A549 (cell line): ENCODE results near the gene GPR78. TPM values are rescaled to one million over a fixed set of nuclear protein-coding genes. Genes with fewer than 3 reads are reported as not detected.

Experiments
- ATAC-seq, 2 experiments: fragments of 200-7000 bp in 1 of 2; fragments of >200 bp in 1 of 2; cut with Nextera tagmentation in 1 of 2; cut with Tn5 transposase in 1 of 2; 3 replicates each; pipeline versions ENCODE4 v1.8.0 to v1.9.1; 2018 to 2020; ENCODE audit warnings: mild to moderate bottlenecking in 1 of 2, moderate library complexity in 1 of 2
- CTCF ChIA-PET: fragments of 300-600 bp; sonication (Branson Sonifier 250); formaldehyde crosslinking; extraction: SDS; loops from one replicate; lab custom pipeline; 2021; ENCODE audit warnings: antibody characterized with exemption, inconsistent platforms; lab: Yijun Ruan, JAX
- POLR2A ChIA-PET: fragments of 350-600 bp; formaldehyde crosslinking; extraction: SDS; loops from one replicate; lab custom pipeline; 2021; ENCODE audit warnings: antibody characterized with exemption, inconsistent platforms; lab: Yijun Ruan, JAX
- DNase-seq, 2 experiments: peaks; one replicate each; pipeline versions ENCODE4 v3.0.0 to v3.0.0-alpha.2; 2011 to 2016; ENCODE audit warnings: low read depth in 1 of 2, low spot score in 1 of 2
- FAIRE-seq: peaks from 2 replicates; lab custom pipeline; 2011; peaks lifted over from hg19 to GRCh38; lab: Jason Lieb, UNC
- H3K27ac ChIP-seq, 2 experiments: fragments of >200 bp; sonication (Bioruptor Twin); formaldehyde crosslinking; 3 replicates each; pipeline ENCODE4 v1.5.1; 2016 to 2017
- H3K4me1 ChIP-seq: fragments of >200 bp; sonication (Bioruptor Twin); formaldehyde crosslinking; 3 replicates; pipeline ENCODE4 v1.6.1; 2016
- H3K4me2 ChIP-seq: fragments of >200 bp; sonication (Bioruptor Twin); formaldehyde crosslinking; 3 replicates; pipeline ENCODE4 v1.6.1; 2016
- H3K4me3 ChIP-seq: fragments of >200 bp; sonication (Bioruptor Twin); formaldehyde crosslinking; 3 replicates; pipeline ENCODE4 v1.5.1; 2016
- H3K9me3 ChIP-seq: fragments of >200 bp; sonication (Bioruptor Twin); formaldehyde crosslinking; 3 replicates; pipeline ENCODE4 v1.6.1; 2016
- BCL3 ChIP-seq: fragments of >200 bp; sonication (Bioruptor Twin); formaldehyde crosslinking; IDR thresholded peaks from 3 replicates; pipeline ENCODE4 v1.6.1; 2016
- CBX2 ChIP-seq: fragments of 200-600 bp; sonication (generic); IDR thresholded peaks from 2 replicates; pipeline ENCODE4 v1.6.1; 2016; ENCODE audit warnings: low read depth, mild to moderate bottlenecking, borderline replicate concordance
- E2F6 ChIP-seq: IDR thresholded peaks from 2 replicates; pipeline ENCODE4 v1.6.1; 2012; ENCODE audit warnings: low read depth, borderline replicate concordance
- ESRRA ChIP-seq: fragments of 150-350 bp; IDR thresholded peaks from 2 replicates; pipeline ENCODE4 v1.6.1; 2014; ENCODE audit warnings: mild to moderate bottlenecking, low read length, borderline replicate concordance
- FOSL2 ChIP-seq, 2 experiments: fragments of 450-650 bp in 1 of 2; fragments of >200 bp in 1 of 2; sonication (Bioruptor Twin) in 1 of 2; formaldehyde crosslinking; IDR thresholded peaks; 2 replicates each; pipeline versions ENCODE4 v1.5.0 to v1.6.1; 2016 to 2020; ENCODE audit warnings: mild to moderate bottlenecking in 1 of 2, moderate library complexity in 1 of 2
- FOXS1 ChIP-seq: fragments of 250-450 bp; sonication (Bioruptor Pico); IDR thresholded peaks from 2 replicates; pipeline ENCODE4 v1.5.0; 2020; ENCODE audit warnings: mild to moderate bottlenecking, moderate library complexity
- HDAC2 ChIP-seq: fragments of 200-600 bp; sonication (generic); IDR thresholded peaks from 2 replicates; pipeline ENCODE4 v1.6.1; 2016
- HOXA7 ChIP-seq: fragments of 250-450 bp; sonication (Bioruptor Pico); IDR thresholded peaks from 2 replicates; pipeline ENCODE4 v1.5.0; 2020; ENCODE audit warnings: mild to moderate bottlenecking, moderate library complexity
- JUN ChIP-seq, 2 experiments: fragments of >200 bp; sonication (Bioruptor Twin); formaldehyde crosslinking; IDR thresholded peaks; 2 replicates in 1 of 2; 3 replicates in 1 of 2; pipeline ENCODE4 v1.6.1; 2016 to 2017
- MAZ ChIP-seq: fragments of 150-350 bp; IDR thresholded peaks from 2 replicates; pipeline ENCODE4 v1.6.1; 2014; ENCODE audit warnings: antibody characterized with exemption, low read depth, low read length, borderline replicate concordance
- POLR2AphosphoS2 ChIP-seq: conservative IDR thresholded peaks from 2 replicates; pipeline ENCODE4 v1.6.1; 2012; ENCODE audit warnings: low read length, improper control_type of control experiment, inconsistent platforms
- RCOR1 ChIP-seq: fragments of 150-350 bp; IDR thresholded peaks from 2 replicates; pipeline ENCODE4 v1.6.1; 2014; ENCODE audit warnings: antibody characterized with exemption, low read length, low read depth
- REST ChIP-seq: fragments of 200-600 bp; sonication (generic); IDR thresholded peaks from 2 replicates; pipeline ENCODE4 v1.6.1; 2016; ENCODE audit warnings: antibody characterized with exemption, mild to moderate bottlenecking, moderate library complexity
- TP53 ChIP-seq: fragments of 250-450 bp; sonication (Bioruptor Pico); IDR thresholded peaks from 2 replicates; pipeline ENCODE4 v1.5.0; 2021; ENCODE audit warnings: mild to moderate bottlenecking, moderate library complexity
- ZSCAN20 ChIP-seq: fragments of 250-450 bp; sonication (Bioruptor Pico); IDR thresholded peaks from 2 replicates; pipeline ENCODE4 v1.8.0; 2022; ENCODE audit warnings: mild to moderate bottlenecking, moderate library complexity
- WGBS: methylation state at CpG from one replicate; pipeline ENCODE4 v1.1.6; 2017; ENCODE audit errors: missing lambda C conversion rate; 5-methylcytosine and 5-hydroxymethylcytosine counted together
- polyA plus RNA-seq, 4 experiments: library from polyadenylated mRNA; depleted of rRNA in 3 of 4; stranded (reverse); fragments of >200 nt; fragmentation: RNase III in 1 of 4; extraction: RNeasy Plus Mini Kit Qiagen cat#74134 plus additional on column Dnase treatment in 1 of 4; gene quantifications; 2 replicates in 3 of 4; 3 replicates in 1 of 4; pipeline ENCODE4 v1.2.3, GENCODE V29; 2011 to 2017
- TF ChIP-seq, protein P1 (sequence below): fragments of 450-650 bp; IDR thresholded peaks from 2 replicates; pipeline ENCODE4 v1.6.1; 2014; ENCODE audit warnings: antibody characterized with exemption

The GPR78 gene
- polyA plus RNA-seq, 2 of the 4 experiments (the other 2 are of a cell fraction): 0.09 TPM; not detected in 1

- 77% methylated on average over 23 of the region's 32 CpGs for whole genome bisulfite sequencing
- TF ChIP-seq HOXA7 (no peak), E2F6 (no peak), CBX2 (no peak), HDAC2 (no peak), ZSCAN20 (CRISPR knock-in tag) (no peak), REST (no peak), TP53 (no peak), FOXS1 (no peak)
- no peak overlapping the region for H3K4me2 ChIP-seq
- no peaks in the 10 kb centered on the region for H3K9me3 ChIP-seq
- POLR2A ChIA-PET: no interaction called here
- peaks cover 6% of the 10 kb centered on the region; the same call in 1 of the 3 replicates for H3K4me1 ChIP-seq
- FAIRE-seq (no peak), ATAC-seq (no peak), DNase-seq (no peak)
- CTCF ChIA-PET: interaction anchor here (1.4 to 1.8 kb wide), 2 partner anchors 41 to 74 kb away, joined by 3 to 5 read pairs; no protein-coding TSS in a partner anchor
- H3K27ac ChIP-seq: no peak overlapping the region
- no peak overlapping the region for H3K4me3 ChIP-seq
Measured at GRCh38 chr4:8544741-8545438, 35.3 kb upstream of the GPR78 start.

GRCh38 chr4:8545439-8545765 is 34.8 kb upstream of the GPR78 start:
- no peaks in the 10 kb centered on the region for H3K9me3 ChIP-seq
- DNase-seq (no peak), ATAC-seq (no peak), FAIRE-seq (no peak)
- 63% methylated on average over 9 of the region's 9 CpGs for WGBS
- no peak overlapping the region for H3K27ac ChIP-seq
- H3K4me2 ChIP-seq: no peak overlapping the region
- no peak overlapping the region for H3K4me3 ChIP-seq
- H3K4me1 ChIP-seq: peaks cover 6% of the 10 kb centered on the region; the same call in 1 of the 3 replicates
- TF ChIP-seq ZSCAN20 (CRISPR knock-in tag): no peak
- no peak for TF ChIP-seq JUN (IDR thresholded peaks at IDR 0.05)
- TF ChIP-seq BCL3: no peak
- TF ChIP-seq, protein P1, sequence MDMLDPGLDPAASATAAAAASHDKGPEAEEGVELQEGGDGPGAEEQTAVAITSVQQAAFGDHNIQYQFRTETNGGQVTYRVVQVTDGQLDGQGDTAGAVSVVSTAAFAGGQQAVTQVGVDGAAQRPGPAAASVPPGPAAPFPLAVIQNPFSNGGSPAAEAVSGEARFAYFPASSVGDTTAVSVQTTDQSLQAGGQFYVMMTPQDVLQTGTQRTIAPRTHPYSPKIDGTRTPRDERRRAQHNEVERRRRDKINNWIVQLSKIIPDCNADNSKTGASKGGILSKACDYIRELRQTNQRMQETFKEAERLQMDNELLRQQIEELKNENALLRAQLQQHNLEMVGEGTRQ: no peak
- no peak for TF ChIP-seq HOXA7
- TF ChIP-seq FOSL2 (IDR thresholded peaks at IDR 0.05): no peak
- TF ChIP-seq FOSL2 (CRISPR knock-in tag; IDR thresholded peaks at IDR 0.05): no peak
- TF ChIP-seq ESRRA: no peak
- TF ChIP-seq POLR2AphosphoS2: no peak
- TF ChIP-seq RCOR1: no peak
- TF ChIP-seq MAZ: no peak
- TF ChIP-seq CBX2: no peak
- ChIA-PET POLR2A (no interaction called here), CTCF (interaction anchor here (1.8 kb wide), 1 partner anchor 74 kb away, joined by 5 read pairs; no protein-coding TSS in a partner anchor)
